ENCODE results near the gene PRF1.

PRF1 gene

GRCh38 chr10:70550459-70550858 lies 52.1 kb downstream of the PRF1 start:
- Mint-ChIP-seq H3K27ac (no peak overlapping the region), H3K9me3 (no peaks in the 10 kb centered on the region), H3K27me3 (no peaks in the 10 kb centered on the region), H3K4me1 (no peaks in the 10 kb centered on the region), H3K36me3 (no peaks in the 10 kb centered on the region), H3K4me3 (no peak overlapping the region)

GRCh38 chr10:70549962-70550458 lies 52.5 kb downstream of the PRF1 start:
- no peaks in the 10 kb centered on the region for H3K9me3 Mint-ChIP-seq
- H3K27me3 Mint-ChIP-seq: no peaks in the 10 kb centered on the region
- no peaks in the 10 kb centered on the region for H3K36me3 Mint-ChIP-seq

GRCh38 chr10:70549351-70549961 lies 53.1 kb downstream of the PRF1 start:
- no peaks in the 10 kb centered on the region for H3K27me3 Mint-ChIP-seq
- no peak overlapping the region for H3K4me3 Mint-ChIP-seq
- no peak overlapping the region for H3K27ac Mint-ChIP-seq
- H3K4me1 Mint-ChIP-seq: no peaks in the 10 kb centered on the region
- H3K9me3 Mint-ChIP-seq: no peaks in the 10 kb centered on the region
- H3K36me3 Mint-ChIP-seq: no peaks in the 10 kb centered on the region

More at GRCh38 chr10:70549962-70550458, 52.5 kb downstream of the PRF1 start:
- no peak overlapping the region for H3K27ac Mint-ChIP-seq
- H3K4me1 Mint-ChIP-seq: no peaks in the 10 kb centered on the region
- no peak overlapping the region for H3K4me3 Mint-ChIP-seq

All from activated naive CD4-positive, alpha-beta T cell treated with anti-CD3 and anti-CD28 coated beads, Interleukin-2, amount 50 U/mL, for 24 hours (primary cell).